ENCODE measurements around the gene ESRRA.

The ESRRA gene

GRCh38 chr11:64292460-64293254, 12.7 kb upstream of the ESRRA start:
- Mint-ChIP-seq H3K27ac (no peak overlapping the region), H3K4me3 (peak overlapping the region; percentile 79 to 81), H3K36me3 (peaks cover 3 to 15% of the 10 kb centered on the region in 2 donors), H3K27me3 (peaks cover 48 to 54% of the 10 kb centered on the region in 2 donors), H3K9me3 (no peaks in the 10 kb centered on the region), H3K4me1 (peaks cover 12 to 27% of the 10 kb centered on the region in 2 donors)
- DNase-seq, result no peak
- peak in 1 of 2 donors; percentile 39 for ATAC-seq (replicated peaks)

GRCh38 chr11:64294774-64295173, 10.6 kb upstream of the ESRRA start:
- Mint-ChIP-seq H3K27me3 (peaks cover 61 to 76% of the 10 kb centered on the region in 2 donors), H3K27ac (no peak overlapping the region), H3K4me1 (peaks cover 15 to 35% of the 10 kb centered on the region in 2 donors), H3K36me3 (peaks cover 0 to 4% of the 10 kb centered on the region in 2 donors), H3K4me3 (no peak overlapping the region), H3K9me3 (no peaks in the 10 kb centered on the region)
- DNase-seq, result no peak
- ATAC-seq (replicated peaks), result no peak

- Mint-ChIP-seq H3K27ac (no peak overlapping the region), H3K9me3 (no peaks in the 10 kb centered on the region), H3K27me3 (peaks cover 65 to 82% of the 10 kb centered on the region in 2 donors), H3K4me1 (peaks cover 19 to 42% of the 10 kb centered on the region in 2 donors), H3K36me3 (no peaks in the 10 kb centered on the region), H3K4me3 (no peak overlapping the region)
- no peak for ATAC-seq (replicated peaks)
- DNase-seq, result no peak
Observed at GRCh38 chr11:64295760-64296159, 9.6 kb upstream of the ESRRA start.

GRCh38 chr11:64296236-64296635, 9.1 kb upstream of the ESRRA start:
- H3K4me1 Mint-ChIP-seq, result peaks cover 20 to 41% of the 10 kb centered on the region in 2 donors
- H3K9me3 Mint-ChIP-seq, result no peaks in the 10 kb centered on the region
- no peak overlapping the region for H3K4me3 Mint-ChIP-seq
- H3K27ac Mint-ChIP-seq, result no peak overlapping the region
- DNase-seq (no peak), ATAC-seq (replicated peaks) (no peak)
- H3K27me3 Mint-ChIP-seq, result peaks cover 64 to 81% of the 10 kb centered on the region in 2 donors
- no peaks in the 10 kb centered on the region for H3K36me3 Mint-ChIP-seq

- no peak overlapping the region for H3K4me3 Mint-ChIP-seq
- no peak overlapping the region for H3K27ac Mint-ChIP-seq
- no peak for ATAC-seq (replicated peaks)
- peaks cover 68 to 89% of the 10 kb centered on the region in 2 donors for H3K27me3 Mint-ChIP-seq
- H3K36me3 Mint-ChIP-seq, result no peaks in the 10 kb centered on the region
- no peak for DNase-seq
- H3K4me1 Mint-ChIP-seq, result peaks cover 22 to 41% of the 10 kb centered on the region in 2 donors
- no peaks in the 10 kb centered on the region for H3K9me3 Mint-ChIP-seq
Observed at GRCh38 chr11:64296830-64297698, 8.3 kb upstream of the ESRRA start.

- H3K27me3 Mint-ChIP-seq, result peaks cover 63 to 84% of the 10 kb centered on the region in 2 donors
- no peak overlapping the region for H3K27ac Mint-ChIP-seq
- no peaks in the 10 kb centered on the region for H3K9me3 Mint-ChIP-seq
- no peak for ATAC-seq (replicated peaks)
- H3K4me3 Mint-ChIP-seq, result no peak overlapping the region
- no peaks in the 10 kb centered on the region for H3K36me3 Mint-ChIP-seq
- H3K4me1 Mint-ChIP-seq, result peaks cover 19 to 35% of the 10 kb centered on the region in 2 donors
- DNase-seq, result no peak
Observed at GRCh38 chr11:64297699-64298358, 7.5 kb upstream of the ESRRA start.

GRCh38 chr11:64298966-64299846, 6.1 kb upstream of the ESRRA start:
- ATAC-seq (replicated peaks) (no peak), DNase-seq (no peak)
- peaks cover 55 to 76% of the 10 kb centered on the region in 2 donors for H3K27me3 Mint-ChIP-seq
- peak overlapping the region; percentile 65 for H3K27ac Mint-ChIP-seq
- no peaks in the 10 kb centered on the region for H3K36me3 Mint-ChIP-seq
- peak overlapping the region; percentile 84 to 85 for H3K4me3 Mint-ChIP-seq
- no peaks in the 10 kb centered on the region for H3K9me3 Mint-ChIP-seq
- H3K4me1 Mint-ChIP-seq, result peaks cover 24 to 39% of the 10 kb centered on the region in 2 donors

GRCh38 chr11:64299847-64300648, 5.3 kb upstream of the ESRRA start, which contains the start of gene CATSPERZ:
Gene CATSPERZ, plus strand, starts transcription at chr11:64300358. Its CDS starts 53 bp downstream, at chr11:64300411.
- H3K9me3 Mint-ChIP-seq, result no peaks in the 10 kb centered on the region
- H3K4me3 Mint-ChIP-seq, result peak within 1 kb of the TSS; percentile 84 to 85
- peaks cover 49 to 68% of the 10 kb centered on the region in 2 donors for H3K27me3 Mint-ChIP-seq
- peak within 1 kb of the TSS; percentile 90 for H3K27ac Mint-ChIP-seq
- ATAC-seq (replicated peaks), result no peak
- peaks cover 27 to 43% of the 10 kb centered on the region in 2 donors for H3K4me1 Mint-ChIP-seq
- no peaks in the 10 kb centered on the region for H3K36me3 Mint-ChIP-seq
- no peak for DNase-seq

- peak overlapping the region in 1 of 2 donors; percentile 92 for H3K4me3 Mint-ChIP-seq
- peaks cover 22 to 40% of the 10 kb centered on the region in 2 donors for H3K27me3 Mint-ChIP-seq
- H3K27ac Mint-ChIP-seq, result peak overlapping the region; percentile 99
- peaks cover 33 to 54% of the 10 kb centered on the region in 2 donors for H3K4me1 Mint-ChIP-seq
- peaks cover 12 to 13% of the 10 kb centered on the region in 2 donors for H3K36me3 Mint-ChIP-seq
- DNase-seq (no peak), ATAC-seq (replicated peaks) (no peak)
- H3K9me3 Mint-ChIP-seq, result no peaks in the 10 kb centered on the region
Observed at GRCh38 chr11:64303109-64304031, 2.0 kb upstream of the ESRRA start.

GRCh38 chr11:64304032-64304315, 1.4 kb upstream of the ESRRA start:
- ATAC-seq (replicated peaks) (no peak), DNase-seq (no peak)
- peaks cover 33 to 52% of the 10 kb centered on the region in 2 donors for H3K4me1 Mint-ChIP-seq
- H3K9me3 Mint-ChIP-seq, result no peaks in the 10 kb centered on the region
- H3K36me3 Mint-ChIP-seq, result peaks cover 12 to 13% of the 10 kb centered on the region in 2 donors
- H3K4me3 Mint-ChIP-seq, result peak overlapping the region; percentile 92 to 100
- peaks cover 19 to 34% of the 10 kb centered on the region in 2 donors for H3K27me3 Mint-ChIP-seq
- H3K27ac Mint-ChIP-seq, result peak overlapping the region; percentile 99

GRCh38 chr11:64304316-64305072, 830 bp upstream of the ESRRA start:
- H3K4me1 Mint-ChIP-seq, result peaks cover 33 to 48% of the 10 kb centered on the region in 2 donors
- peak; percentile 86 for DNase-seq
- H3K36me3 Mint-ChIP-seq, result peaks cover 12 to 13% of the 10 kb centered on the region in 2 donors

More at GRCh38 chr11:64304316-64305072, 830 bp upstream of the ESRRA start:
- H3K4me3 Mint-ChIP-seq, result peak overlapping the region; percentile 92 to 100
- no peaks in the 10 kb centered on the region for H3K9me3 Mint-ChIP-seq
- H3K27ac Mint-ChIP-seq, result peak overlapping the region; percentile 99
- ATAC-seq (replicated peaks), result peak; percentile 53 to 54
- peaks cover 19 to 29% of the 10 kb centered on the region in 2 donors for H3K27me3 Mint-ChIP-seq
